ENCODE results near the gene POLR2C.
A peak's percentile ranks its signal among the peaks of the same experiment; 100 is the strongest.
"Not testable (repeated sequence)": the region's sequence is repeated elsewhere in the genome, so short reads cannot be mapped to it uniquely, and the experiment has no call there.

Gene POLR2C

GRCh38 chr16:57479976-57480753, 17.7 kb downstream of the POLR2C start:
- no peak for DNase-seq (ENCODE audit: low read depth)

GRCh38 chr16:57480754-57481230, 18.3 kb downstream of the POLR2C start:
- DNase-seq (ENCODE audit: low read depth): no peak

- no peak for DNase-seq (ENCODE audit: low read depth)
Observed at GRCh38 chr16:57481421-57481820, 18.9 kb downstream of the POLR2C start.

GRCh38 chr16:57482845-57483545, 20.5 kb downstream of the POLR2C start:
- no peak for DNase-seq (ENCODE audit: low read depth)

GRCh38 chr16:57483725-57484514, 21.4 kb downstream of the POLR2C start:
- DNase-seq (ENCODE audit: low read depth): no peak

- DNase-seq (ENCODE audit: low read depth): no peak
Observed at GRCh38 chr16:57484515-57485005, 22.1 kb downstream of the POLR2C start.

- DNase-seq (ENCODE audit: low read depth): no peak
Observed at GRCh38 chr16:57485091-57485915, 22.8 kb downstream of the POLR2C start.

GRCh38 chr16:57485916-57486857, 23.7 kb downstream of the POLR2C start, which contains the start of gene DOK4:
DOK4 (minus strand) TSS chr16:57486493; CDS start chr16:57479507, 6,986 bp downstream.
- DNase-seq (ENCODE audit: low read depth): peak; percentile 68

GRCh38 chr16:57486858-57487834, 24.7 kb downstream of the POLR2C start:
- DNase-seq (ENCODE audit: low read depth): no peak

- no peak for DNase-seq (ENCODE audit: low read depth)
Observed at GRCh38 chr16:57489229-57489628, 26.8 kb downstream of the POLR2C start.

GRCh38 chr16:57493767-57494166, 31.3 kb downstream of the POLR2C start:
- no peak for DNase-seq (ENCODE audit: low read depth)

- DNase-seq (ENCODE audit: low read depth): no peak
Observed at GRCh38 chr16:57497121-57497520, 34.6 kb downstream of the POLR2C start.

GRCh38 chr16:57498031-57498430, 35.6 kb downstream of the POLR2C start:
- DNase-seq (ENCODE audit: low read depth): no peak

- not testable (repeated sequence) for DNase-seq (ENCODE audit: low read depth)
Observed at GRCh38 chr16:57499941-57500340, 37.5 kb downstream of the POLR2C start.

GRCh38 chr16:57500578-57501111, 38.2 kb downstream of the POLR2C start:
- DNase-seq (ENCODE audit: low read depth): no peak

- no peak for DNase-seq (ENCODE audit: low read depth)
Observed at GRCh38 chr16:57501492-57501891, 39.0 kb downstream of the POLR2C start.

- no peak for DNase-seq (ENCODE audit: low read depth)
Observed at GRCh38 chr16:57502048-57502775, 39.7 kb downstream of the POLR2C start.

GRCh38 chr16:57503366-57503765, 40.9 kb downstream of the POLR2C start:
- DNase-seq (ENCODE audit: low read depth): no peak
